Activated naive CD4-positive, alpha-beta T cell treated with anti-CD3 and anti-CD28 coated beads, Interleukin-2, amount 50 U/mL, for 72 hours (primary cell): ENCODE data around the gene DIP2B. TPM values are rescaled to one million over a fixed set of nuclear protein-coding genes. Genes with fewer than 3 reads are reported as not detected.
"Not testable (repeated sequence)": the region's sequence is repeated elsewhere in the genome, so short reads cannot be mapped to it uniquely, and the experiment has no call there.

Experiments used
- ATAC-seq, 2 donors: fragments of 150-1000 bp; cut with Tn5 transposase; 2 replicates each; pipeline ENCODE4 v1.10.0; 2021; ENCODE audit warnings: mild to moderate bottlenecking in 2 of 2, moderate library complexity in 2 of 2
- DNase-seq, 2 donors: peaks; one replicate each; pipeline ENCODE4 v3.0.0; 2021 to 2022; ENCODE audit warnings: low spot score in 2 of 2
- H3K27ac Mint-ChIP-seq, 2 donors: one replicate each; pipeline ENCODE4 v1.8.0; 2022; ENCODE audit warnings: mild to moderate bottlenecking in 2 of 2, mixed read lengths in 2 of 2
- H3K36me3 Mint-ChIP-seq, 2 donors: one replicate each; pipeline ENCODE4 v1.8.0; 2022; ENCODE audit warnings: mixed read lengths in 2 of 2
- H3K9me3 Mint-ChIP-seq, 2 donors: one replicate each; pipeline ENCODE4 v1.8.0; 2022; ENCODE audit warnings: mixed read lengths in 2 of 2
- total RNA-seq, 2 donors: library from RNA; stranded (reverse); gene quantifications; one replicate each; pipeline ENCODE4 v1.2.3, GENCODE V29; 2022

The DIP2B gene
- total RNA-seq, 2 donors from 2014 or later: 33.8 to 39.9 TPM

GRCh38 chr12:50556796-50557195 is 52.0 kb downstream of the DIP2B start:
- peak overlapping the region; percentile 68 to 98 for H3K27ac Mint-ChIP-seq
- not testable (repeated sequence) for H3K9me3 Mint-ChIP-seq, ATAC-seq, DNase-seq
- H3K36me3 Mint-ChIP-seq: peaks cover 8 to 35% of the 10 kb centered on the region in 2 donors

GRCh38 chr12:50557421-50557820 is 52.6 kb downstream of the DIP2B start:
- ATAC-seq (no peak), DNase-seq (no peak)
- Mint-ChIP-seq H3K27ac (peak overlapping the region; percentile 68 to 78), H3K36me3 (peaks cover 8 to 29% of the 10 kb centered on the region in 2 donors), H3K9me3 (no peaks in the 10 kb centered on the region)

GRCh38 chr12:50558970-50559369 is 54.2 kb downstream of the DIP2B start:
- no peaks in the 10 kb centered on the region for H3K9me3 Mint-ChIP-seq
- H3K36me3 Mint-ChIP-seq: peaks cover 0 to 20% of the 10 kb centered on the region in 2 donors
- peak overlapping the region in 1 of 2 donors; percentile 22 for H3K27ac Mint-ChIP-seq
- ATAC-seq (no peak), DNase-seq (no peak)

GRCh38 chr12:50562520-50563433 is 58.0 kb downstream of the DIP2B start:
- ATAC-seq (peak in 1 of 2 donors; percentile 22), DNase-seq (no peak)
- H3K27ac Mint-ChIP-seq: peak overlapping the region in 1 of 2 donors; percentile 6
- H3K36me3 Mint-ChIP-seq: peaks cover 0 to 19% of the 10 kb centered on the region in 2 donors
- peaks cover 0 to 1% of the 10 kb centered on the region in 2 donors for H3K9me3 Mint-ChIP-seq

- peaks cover 0 to 19% of the 10 kb centered on the region in 2 donors for H3K36me3 Mint-ChIP-seq
- H3K9me3 Mint-ChIP-seq: peaks cover 0 to 3% of the 10 kb centered on the region in 2 donors
- H3K27ac Mint-ChIP-seq: peak overlapping the region in 1 of 2 donors; percentile 6
- ATAC-seq (no peak), DNase-seq (no peak)
Observed at GRCh38 chr12:50563434-50563787, 58.6 kb downstream of the DIP2B start.

- no peak for ATAC-seq
- Mint-ChIP-seq H3K9me3 (peaks cover 0 to 3% of the 10 kb centered on the region in 2 donors), H3K27ac (no peak overlapping the region), H3K36me3 (peaks cover 0 to 10% of the 10 kb centered on the region in 2 donors)
- no peak for DNase-seq
Observed at GRCh38 chr12:50564237-50564947, 59.6 kb downstream of the DIP2B start.

- H3K27ac Mint-ChIP-seq: no peak overlapping the region
Observed at GRCh38 chr12:50564948-50565297, 60.1 kb downstream of the DIP2B start.

GRCh38 chr12:50566066-50566465 is 61.3 kb downstream of the DIP2B start:
- DNase-seq (no peak), ATAC-seq (no peak)
- peaks cover 0 to 3% of the 10 kb centered on the region in 2 donors for H3K9me3 Mint-ChIP-seq
- H3K36me3 Mint-ChIP-seq: peaks cover 0 to 10% of the 10 kb centered on the region in 2 donors
- no peak overlapping the region for H3K27ac Mint-ChIP-seq

More at GRCh38 chr12:50564948-50565297, 60.1 kb downstream of the DIP2B start:
- ATAC-seq (no peak), DNase-seq (no peak)
- peaks cover 0 to 10% of the 10 kb centered on the region in 2 donors for H3K36me3 Mint-ChIP-seq
- H3K9me3 Mint-ChIP-seq: peaks cover 0 to 3% of the 10 kb centered on the region in 2 donors

GRCh38 chr12:50567926-50568325 is 63.1 kb downstream of the DIP2B start:
- peaks cover 0 to 10% of the 10 kb centered on the region in 2 donors for H3K36me3 Mint-ChIP-seq
- ATAC-seq (no peak), DNase-seq (no peak)
- H3K27ac Mint-ChIP-seq: peak overlapping the region in 1 of 2 donors; percentile 74
- H3K9me3 Mint-ChIP-seq: peaks cover 0 to 3% of the 10 kb centered on the region in 2 donors

GRCh38 chr12:50568338-50569091 is 63.7 kb downstream of the DIP2B start:
- peaks cover 0 to 3% of the 10 kb centered on the region in 2 donors for H3K9me3 Mint-ChIP-seq
- H3K36me3 Mint-ChIP-seq: peaks cover 0 to 10% of the 10 kb centered on the region in 2 donors
- H3K27ac Mint-ChIP-seq: peak overlapping the region in 1 of 2 donors; percentile 74
- ATAC-seq (no peak), DNase-seq (no peak)

GRCh38 chr12:50569321-50569720 is 64.5 kb downstream of the DIP2B start:
- no peak overlapping the region for H3K27ac Mint-ChIP-seq
- H3K36me3 Mint-ChIP-seq: peaks cover 0 to 10% of the 10 kb centered on the region in 2 donors

GRCh38 chr12:50569876-50570275 is 65.1 kb downstream of the DIP2B start:
- H3K36me3 Mint-ChIP-seq: peaks cover 0 to 10% of the 10 kb centered on the region in 2 donors
- no peak for ATAC-seq
- H3K9me3 Mint-ChIP-seq: peaks cover 0 to 3% of the 10 kb centered on the region in 2 donors
- no peak for DNase-seq
- no peak overlapping the region for H3K27ac Mint-ChIP-seq

More at GRCh38 chr12:50569321-50569720, 64.5 kb downstream of the DIP2B start:
- ATAC-seq: no peak
- no peak for DNase-seq
- peaks cover 0 to 3% of the 10 kb centered on the region in 2 donors for H3K9me3 Mint-ChIP-seq

GRCh38 chr12:50571786-50572185 is 67.0 kb downstream of the DIP2B start:
- Mint-ChIP-seq H3K36me3 (peaks cover 0 to 10% of the 10 kb centered on the region in 2 donors), H3K27ac (no peak overlapping the region), H3K9me3 (peaks cover 0 to 3% of the 10 kb centered on the region in 2 donors)
- DNase-seq (no peak), ATAC-seq (no peak)

GRCh38 chr12:50572287-50572686 is 67.5 kb downstream of the DIP2B start:
- ATAC-seq: no peak
- H3K9me3 Mint-ChIP-seq: peaks cover 0 to 3% of the 10 kb centered on the region in 2 donors
- H3K27ac Mint-ChIP-seq: no peak overlapping the region
- DNase-seq: no peak
- H3K36me3 Mint-ChIP-seq: peaks cover 0 to 6% of the 10 kb centered on the region in 2 donors

- Mint-ChIP-seq H3K27ac (no peak overlapping the region), H3K9me3 (peaks cover 0 to 2% of the 10 kb centered on the region in 2 donors), H3K36me3 (peaks cover 0 to 3% of the 10 kb centered on the region in 2 donors)
- DNase-seq: no peak
- no peak for ATAC-seq
Observed at GRCh38 chr12:50572760-50573159, 68.0 kb downstream of the DIP2B start.

- no peaks in the 10 kb centered on the region for H3K36me3 Mint-ChIP-seq
- no peaks in the 10 kb centered on the region for H3K9me3 Mint-ChIP-seq
- peak overlapping the region in 1 of 2 donors; percentile 32 for H3K27ac Mint-ChIP-seq
- DNase-seq (no peak), ATAC-seq (no peak)
Observed at GRCh38 chr12:50573271-50573670, 68.5 kb downstream of the DIP2B start.
